Measurements from ENCODE around the gene CNIH2.
"Not testable (repeated sequence)": the region's sequence is repeated elsewhere in the genome, so short reads cannot be mapped to it uniquely, and the experiment has no call there.

Gene CNIH2

DNA sequence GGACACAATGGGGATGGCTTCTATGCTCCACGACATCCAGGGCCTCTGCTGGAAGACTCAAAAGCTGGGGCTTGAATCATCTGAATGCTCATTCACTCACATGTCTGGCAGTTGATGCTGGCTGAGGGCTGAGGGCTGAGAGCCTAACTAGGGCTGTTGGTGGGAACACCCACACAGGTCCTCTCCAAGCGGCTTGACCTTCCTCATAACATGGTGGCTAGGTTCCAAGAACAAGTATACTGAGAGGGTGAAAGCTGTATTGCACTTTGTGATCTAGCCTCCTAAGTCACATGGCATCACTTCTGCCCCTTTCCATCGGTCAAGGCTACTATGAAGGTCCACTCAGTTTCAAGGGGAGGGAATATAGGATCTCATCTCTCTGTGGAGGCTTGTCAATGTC is 21.2 kb downstream of the CNIH2 start:
- H3K4me3 ChIP-seq (ENCODE audit: low read length), result no peak overlapping the region
- TF ChIP-seq, protein P1, sequence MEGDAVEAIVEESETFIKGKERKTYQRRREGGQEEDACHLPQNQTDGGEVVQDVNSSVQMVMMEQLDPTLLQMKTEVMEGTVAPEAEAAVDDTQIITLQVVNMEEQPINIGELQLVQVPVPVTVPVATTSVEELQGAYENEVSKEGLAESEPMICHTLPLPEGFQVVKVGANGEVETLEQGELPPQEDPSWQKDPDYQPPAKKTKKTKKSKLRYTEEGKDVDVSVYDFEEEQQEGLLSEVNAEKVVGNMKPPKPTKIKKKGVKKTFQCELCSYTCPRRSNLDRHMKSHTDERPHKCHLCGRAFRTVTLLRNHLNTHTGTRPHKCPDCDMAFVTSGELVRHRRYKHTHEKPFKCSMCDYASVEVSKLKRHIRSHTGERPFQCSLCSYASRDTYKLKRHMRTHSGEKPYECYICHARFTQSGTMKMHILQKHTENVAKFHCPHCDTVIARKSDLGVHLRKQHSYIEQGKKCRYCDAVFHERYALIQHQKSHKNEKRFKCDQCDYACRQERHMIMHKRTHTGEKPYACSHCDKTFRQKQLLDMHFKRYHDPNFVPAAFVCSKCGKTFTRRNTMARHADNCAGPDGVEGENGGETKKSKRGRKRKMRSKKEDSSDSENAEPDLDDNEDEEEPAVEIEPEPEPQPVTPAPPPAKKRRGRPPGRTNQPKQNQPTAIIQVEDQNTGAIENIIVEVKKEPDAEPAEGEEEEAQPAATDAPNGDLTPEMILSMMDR (conservative IDR thresholded peaks at IDR 0.05; ENCODE audit: low read depth, low read length), result no peak
- DNase-seq (ENCODE audit: low read depth), result no peak

GRCh38 chr11:66302656-66303055 is 24.7 kb downstream of the CNIH2 start:
- H3K4me3 ChIP-seq (ENCODE audit: low read length), result no peak overlapping the region
- TF ChIP-seq, protein P1 (conservative IDR thresholded peaks at IDR 0.05; ENCODE audit: low read depth, low read length), result no peak
- no peak for DNase-seq (ENCODE audit: low read depth)

DNA sequence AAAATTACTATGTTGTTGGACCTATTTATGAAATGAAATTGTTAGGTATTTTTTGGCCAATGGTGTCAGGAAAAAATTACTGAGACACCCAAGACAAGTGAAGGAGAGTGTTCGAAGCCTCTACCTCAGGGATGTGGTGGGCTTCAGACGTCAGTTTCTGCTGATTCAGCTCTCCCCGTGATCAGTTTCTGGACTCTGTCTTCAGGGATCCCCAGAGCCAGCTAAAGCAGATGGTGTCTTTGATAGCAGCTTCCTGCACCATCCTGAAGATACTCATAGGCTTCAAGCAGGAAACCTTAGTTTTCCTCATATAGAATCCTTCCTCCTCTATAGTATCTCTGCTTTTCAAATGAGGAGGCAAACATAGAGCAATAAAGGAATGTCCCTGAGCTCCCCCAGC is 31.5 kb downstream of the CNIH2 start:
- TF ChIP-seq, protein P1 (conservative IDR thresholded peaks at IDR 0.05; ENCODE audit: low read depth, low read length), result no peak
- H3K4me3 ChIP-seq (ENCODE audit: low read length), result no peak overlapping the region
- DNase-seq (ENCODE audit: low read depth), result no peak

- no peak for DNase-seq (ENCODE audit: low read depth)
- H3K4me3 ChIP-seq (ENCODE audit: low read length), result no peak overlapping the region
- TF ChIP-seq, protein P1 (conservative IDR thresholded peaks at IDR 0.05; ENCODE audit: low read depth, low read length), result no peak
Measured at GRCh38 chr11:66310324-66310723, 32.3 kb downstream of the CNIH2 start.

DNA sequence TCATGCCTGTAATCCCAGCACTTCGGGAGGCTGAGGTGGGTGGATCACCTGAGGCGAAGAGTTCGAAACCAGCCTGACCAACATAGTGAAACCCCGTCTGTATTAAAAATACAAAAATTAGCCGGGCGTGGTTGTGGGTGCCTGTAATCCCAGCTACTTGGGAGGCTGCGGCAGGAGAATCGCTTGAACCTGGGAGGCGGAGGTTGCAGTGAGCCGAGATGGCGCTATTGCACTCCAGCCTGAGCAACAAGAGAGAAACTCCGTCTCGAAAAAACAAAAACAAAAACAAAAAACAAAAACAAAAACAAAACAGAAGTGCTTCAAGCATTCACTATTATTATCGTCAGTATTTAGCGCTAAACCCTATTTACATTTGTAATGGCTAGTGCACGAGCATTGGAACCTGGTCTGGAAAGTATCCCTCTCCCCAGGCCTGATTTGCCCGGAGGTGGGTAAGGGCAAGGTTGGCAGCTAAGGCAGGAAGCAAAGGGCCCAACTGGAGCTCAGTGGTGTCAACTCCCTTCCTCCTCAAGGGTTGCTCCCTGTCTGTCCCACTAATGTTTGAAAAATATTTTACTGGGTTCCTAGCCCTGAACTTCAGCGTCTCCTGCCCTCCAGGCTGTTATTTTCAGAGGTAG is 32.9 kb downstream of the CNIH2 start:
- not testable (repeated sequence) for H3K4me3 ChIP-seq (ENCODE audit: low read length); DNase-seq (ENCODE audit: low read depth)

GRCh38 chr11:66311470-66311964 is 33.5 kb downstream of the CNIH2 start:
- no peak for DNase-seq (ENCODE audit: low read depth)
- TF ChIP-seq, protein P1 (conservative IDR thresholded peaks at IDR 0.05; ENCODE audit: low read depth, low read length), result peak; percentile 88
- peak overlapping the region; percentile 54 for H3K4me3 ChIP-seq (ENCODE audit: low read length)

DNA sequence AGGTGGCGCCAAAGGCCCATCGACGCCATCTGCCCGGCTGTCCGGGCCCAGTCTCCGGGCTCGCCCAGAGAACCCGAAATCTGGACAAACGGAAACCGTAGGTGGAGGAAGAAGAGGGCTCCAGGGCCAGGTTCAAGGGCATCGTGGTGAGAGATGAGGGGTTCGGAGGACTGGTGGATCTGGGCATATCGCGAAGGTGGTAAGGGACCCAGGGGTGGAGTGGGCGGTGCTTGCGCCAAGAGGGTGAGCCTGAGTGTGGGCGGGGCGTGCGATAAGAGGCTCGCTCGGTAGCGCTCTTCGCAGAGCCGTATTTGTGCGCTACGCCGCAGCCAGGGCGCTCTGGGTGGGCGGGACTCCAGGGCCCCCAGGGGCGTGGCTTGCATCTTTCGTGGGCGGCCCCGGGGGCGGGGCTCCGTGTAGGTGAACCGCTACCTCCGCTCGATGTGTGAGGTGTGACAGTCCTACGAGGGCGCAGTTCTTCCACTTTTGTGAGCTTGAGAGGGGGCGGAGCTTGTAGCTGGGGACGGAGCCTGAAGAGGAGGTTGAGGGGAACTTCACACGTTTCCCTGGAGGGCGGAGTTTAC is 34.1 kb downstream of the CNIH2 start:
- peak; percentile 60 for DNase-seq (ENCODE audit: low read depth)
- TF ChIP-seq, protein P1 (conservative IDR thresholded peaks at IDR 0.05; ENCODE audit: low read depth, low read length), result no peak
- peak overlapping the region; percentile 54 for H3K4me3 ChIP-seq (ENCODE audit: low read length)
